Tibial artery (tissue), 4 donors: Measurements from ENCODE around the gene MTNR1B.

Source experiments
- DNase-seq, 2 donors: peaks; one replicate each; pipeline ENCODE4 v3.0.0-alpha.2; 2019
- H3K27ac ChIP-seq, 2 donors: fragments of 200-600 bp; sonication (generic) in 1 of 2; 1 replicate in 1 of 2; 2 replicates in 1 of 2; pipeline ENCODE4 v1.5.1; 2018 to 2019; ENCODE audit warnings: mild to moderate bottlenecking in 1 of 2
- H3K27me3 ChIP-seq, 2 donors: fragments of 200-600 bp; sonication (generic) in 1 of 2; one replicate each; pipeline versions ENCODE4 v1.5.1 to v1.6.0; 2016 to 2019
- H3K36me3 ChIP-seq, 3 donors: fragments of 200-600 bp; sonication (generic) in 2 of 3; one replicate each; pipeline ENCODE4 v1.5.1; 2016 to 2019; ENCODE audit warnings: mild to moderate bottlenecking in 2 of 3
- H3K4me1 ChIP-seq, 4 donors: fragments of 200-600 bp; sonication (generic) in 2 of 4; 1 replicate in 3 of 4; 2 replicates in 1 of 4; pipeline ENCODE4 v1.5.1; 2016 to 2019
- H3K4me3 ChIP-seq, 2 donors: fragments of 200-600 bp; sonication (generic) in 1 of 2; 1 replicate in 1 of 2; 2 replicates in 1 of 2; pipeline ENCODE4 v1.5.1; 2018 to 2019; ENCODE audit warnings: mild to moderate bottlenecking in 2 of 2
- H3K9me3 ChIP-seq, 3 donors: fragments of 200-600 bp; sonication (generic) in 1 of 3; one replicate each; pipeline ENCODE4 v1.5.1; 2016 to 2019
- intact Hi-C: fragments of 100-400 bp; cut with DNase I; formaldehyde crosslinking; loops from one replicate; pipeline ENCODE4 v1.15.0; 2023; ENCODE audit warnings: low total_unique reads
- TF ChIP-seq, protein P1 (sequence below), 2 experiments: fragments of 200-600 bp in 1 of 2; fragments of 450-650 bp in 1 of 2; IDR thresholded peaks; one replicate each; pipeline ENCODE4 v1.5.1; 2017 to 2019; ENCODE audit warnings: antibody characterized with exemption in 2 of 2, mild to moderate bottlenecking in 1 of 2, moderate library complexity in 1 of 2

MTNR1B gene

GRCh38 chr11:92954003-92954402 lies 15.4 kb upstream of the MTNR1B start:
- H3K27ac ChIP-seq = no peak overlapping the region
- H3K4me3 ChIP-seq = no peak overlapping the region
- H3K9me3 ChIP-seq = no peaks in the 10 kb centered on the region
- H3K4me1 ChIP-seq = no peaks in the 10 kb centered on the region
- intact Hi-C loops = no loop called here
- no peak for DNase-seq
- H3K27me3 ChIP-seq = no peaks in the 10 kb centered on the region
- H3K36me3 ChIP-seq = no peaks in the 10 kb centered on the region
- TF ChIP-seq, protein P1, sequence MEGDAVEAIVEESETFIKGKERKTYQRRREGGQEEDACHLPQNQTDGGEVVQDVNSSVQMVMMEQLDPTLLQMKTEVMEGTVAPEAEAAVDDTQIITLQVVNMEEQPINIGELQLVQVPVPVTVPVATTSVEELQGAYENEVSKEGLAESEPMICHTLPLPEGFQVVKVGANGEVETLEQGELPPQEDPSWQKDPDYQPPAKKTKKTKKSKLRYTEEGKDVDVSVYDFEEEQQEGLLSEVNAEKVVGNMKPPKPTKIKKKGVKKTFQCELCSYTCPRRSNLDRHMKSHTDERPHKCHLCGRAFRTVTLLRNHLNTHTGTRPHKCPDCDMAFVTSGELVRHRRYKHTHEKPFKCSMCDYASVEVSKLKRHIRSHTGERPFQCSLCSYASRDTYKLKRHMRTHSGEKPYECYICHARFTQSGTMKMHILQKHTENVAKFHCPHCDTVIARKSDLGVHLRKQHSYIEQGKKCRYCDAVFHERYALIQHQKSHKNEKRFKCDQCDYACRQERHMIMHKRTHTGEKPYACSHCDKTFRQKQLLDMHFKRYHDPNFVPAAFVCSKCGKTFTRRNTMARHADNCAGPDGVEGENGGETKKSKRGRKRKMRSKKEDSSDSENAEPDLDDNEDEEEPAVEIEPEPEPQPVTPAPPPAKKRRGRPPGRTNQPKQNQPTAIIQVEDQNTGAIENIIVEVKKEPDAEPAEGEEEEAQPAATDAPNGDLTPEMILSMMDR (IDR thresholded peaks at IDR 0.05) = no peak

- TF ChIP-seq, protein P1 (IDR thresholded peaks at IDR 0.05) = no peak
- Histone ChIP-seq H3K4me1 (no peaks in the 10 kb centered on the region), H3K36me3 (no peaks in the 10 kb centered on the region), H3K4me3 (no peak overlapping the region), H3K9me3 (no peaks in the 10 kb centered on the region), H3K27ac (no peak overlapping the region), H3K27me3 (no peaks in the 10 kb centered on the region)
- intact Hi-C loops = no loop called here
- DNase-seq = no peak
These were observed 13.6 kb upstream of the MTNR1B start for GRCh38 chr11:92955860-92956259.

DNA sequence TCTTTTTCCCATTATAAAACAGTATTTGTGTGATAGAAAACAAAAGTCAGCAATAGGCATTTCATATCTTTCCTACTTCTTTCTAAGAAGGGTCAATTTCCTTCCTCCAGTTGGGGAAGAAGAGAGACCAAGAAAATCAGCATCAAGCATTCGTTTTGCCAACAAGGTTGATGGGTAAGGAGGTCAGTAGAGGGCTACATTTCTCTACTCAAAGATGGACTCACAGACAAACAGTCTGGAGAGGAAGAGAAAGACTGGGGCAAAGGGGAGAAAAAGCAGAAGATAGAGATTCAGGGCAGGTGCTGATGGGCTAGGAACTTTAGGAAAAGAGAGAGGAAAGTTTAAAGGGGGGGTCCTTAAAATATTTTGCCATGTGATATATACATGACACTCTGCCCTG lies 8.6 kb upstream of the MTNR1B start:
- Histone ChIP-seq H3K9me3 (no peaks in the 10 kb centered on the region), H3K27me3 (no peaks in the 10 kb centered on the region), H3K4me3 (no peak overlapping the region), H3K27ac (no peak overlapping the region), H3K36me3 (no peaks in the 10 kb centered on the region), H3K4me1 (no peaks in the 10 kb centered on the region)
- TF ChIP-seq, protein P1 (IDR thresholded peaks at IDR 0.05) = no peak
- intact Hi-C loops = no loop called here
- no peak for DNase-seq

- no peaks in the 10 kb centered on the region for H3K4me1 ChIP-seq
- TF ChIP-seq, protein P1 (IDR thresholded peaks at IDR 0.05) = no peak
- H3K27me3 ChIP-seq = no peaks in the 10 kb centered on the region
- DNase-seq = no peak
- H3K4me3 ChIP-seq = no peak overlapping the region
- no peak overlapping the region for H3K27ac ChIP-seq
- H3K36me3 ChIP-seq = no peaks in the 10 kb centered on the region
- intact Hi-C loops = no loop called here
- H3K9me3 ChIP-seq = no peaks in the 10 kb centered on the region
These were observed 7.0 kb upstream of the MTNR1B start for GRCh38 chr11:92962446-92962845.

GRCh38 chr11:92964471-92964870 lies 5.0 kb upstream of the MTNR1B start:
- Histone ChIP-seq H3K9me3 (no peaks in the 10 kb centered on the region), H3K4me1 (peaks cover 0 to under 1% (median under 1%) of the 10 kb centered on the region in 4 donors), H3K27me3 (peaks cover 0 to 6% of the 10 kb centered on the region in 2 donors), H3K27ac (no peak overlapping the region), H3K4me3 (no peak overlapping the region), H3K36me3 (no peaks in the 10 kb centered on the region)
- intact Hi-C loops = no loop called here
- DNase-seq = no peak
- TF ChIP-seq, protein P1 (IDR thresholded peaks at IDR 0.05) = no peak

DNA sequence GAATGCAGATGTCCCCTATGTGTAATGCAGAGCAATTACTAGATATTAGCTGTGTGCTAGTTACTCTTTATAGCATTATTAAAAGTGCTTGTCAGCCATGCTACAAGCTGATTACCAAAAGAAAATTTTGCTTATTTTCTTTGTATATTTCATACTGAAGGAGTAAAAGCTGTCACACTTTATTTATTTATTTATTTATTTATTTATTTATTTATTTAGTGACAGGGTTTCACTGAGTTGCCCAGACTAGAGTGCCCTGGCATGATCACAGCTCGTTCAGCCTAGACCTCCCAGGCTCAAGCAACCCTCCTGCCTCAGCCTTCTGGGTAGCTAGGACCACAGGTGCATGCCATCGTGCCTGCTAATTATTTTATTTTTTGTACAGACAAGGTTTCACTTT lies 4.3 kb upstream of the MTNR1B start:
- Histone ChIP-seq H3K36me3 (no peaks in the 10 kb centered on the region), H3K27ac (no peak overlapping the region), H3K4me1 (peaks cover 0 to 4% (median 1%) of the 10 kb centered on the region in 4 donors), H3K27me3 (peaks cover 0 to 14% of the 10 kb centered on the region in 2 donors), H3K9me3 (no peaks in the 10 kb centered on the region), H3K4me3 (no peak overlapping the region)
- intact Hi-C loops = no loop called here
- TF ChIP-seq, protein P1 (IDR thresholded peaks at IDR 0.05) = no peak
- DNase-seq = no peak
